GM19324 (cell line): ENCODE data around the gene IFIT5.
"Not testable (repeated sequence)": the region's sequence is repeated elsewhere in the genome, so short reads cannot be mapped to it uniquely, and the experiment has no call there.

Experiments
- ATAC-seq: cut with Tn5 transposase; IDR thresholded peaks from one replicate; pipeline ENCODE4 v1.9.1; 2021; ENCODE audit warnings: mild to moderate bottlenecking, moderate library complexity; ENCODE audit not compliant: unreplicated experiment, low FRiP score

Gene IFIT5

DNA sequence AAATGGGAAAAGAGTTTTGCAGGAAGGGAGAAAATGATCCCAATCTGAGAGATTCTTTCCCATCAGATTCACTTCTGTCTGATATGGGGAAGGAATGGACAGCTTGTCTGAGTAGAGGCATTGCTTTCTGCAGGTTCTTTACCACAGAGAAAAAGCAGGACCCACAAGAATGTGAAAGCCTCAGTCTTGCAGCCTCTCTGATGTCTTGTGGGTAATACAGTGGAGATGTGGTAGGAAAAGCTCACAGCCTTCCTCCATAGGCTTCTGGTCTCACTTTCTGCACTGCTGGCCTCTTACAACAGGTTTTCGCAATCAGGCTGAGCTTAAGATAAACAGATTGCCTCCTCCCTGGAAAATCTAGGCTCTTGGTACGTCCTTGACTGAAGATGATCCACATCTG is 21.4 kb upstream of the IFIT5 start:
- ATAC-seq, result peak; percentile 21

DNA sequence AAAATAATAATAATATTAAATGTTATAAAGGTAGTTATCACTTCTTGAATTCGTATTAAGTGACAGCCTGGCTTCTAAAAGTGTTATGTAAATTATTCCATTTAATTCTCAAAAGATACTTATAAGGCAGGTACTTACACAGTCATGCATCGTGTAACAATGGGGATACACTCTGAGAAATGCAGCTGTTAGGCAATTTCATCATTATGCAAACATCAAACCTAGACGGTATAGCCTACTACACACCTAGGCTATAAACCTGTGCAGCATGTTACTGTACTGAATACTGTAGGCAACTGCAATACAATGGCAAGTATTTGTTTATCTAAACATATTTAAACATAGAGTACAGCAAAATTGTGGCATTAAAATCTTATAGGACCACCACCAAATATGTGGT is 20.5 kb upstream of the IFIT5 start:
- ATAC-seq, result no peak

DNA sequence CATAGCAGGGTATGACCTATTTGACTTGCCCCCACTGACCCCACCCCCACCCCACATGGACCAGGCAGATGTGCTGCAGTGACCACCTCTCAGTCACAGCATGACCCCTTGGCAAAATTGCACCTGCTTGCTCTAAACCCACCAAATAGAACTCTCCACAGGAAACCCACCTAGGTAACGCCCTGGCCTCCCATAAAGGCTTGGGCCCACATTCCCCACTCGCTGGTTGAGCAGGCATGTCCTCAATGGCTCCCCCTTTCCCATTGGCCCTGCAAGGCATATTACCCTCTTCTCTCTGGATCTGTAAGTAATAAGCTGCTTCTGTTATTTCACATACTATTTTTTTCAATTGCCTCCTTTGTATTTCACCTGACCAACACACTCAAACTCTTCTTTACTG is 19.2 kb upstream of the IFIT5 start:
- no peak for ATAC-seq

DNA sequence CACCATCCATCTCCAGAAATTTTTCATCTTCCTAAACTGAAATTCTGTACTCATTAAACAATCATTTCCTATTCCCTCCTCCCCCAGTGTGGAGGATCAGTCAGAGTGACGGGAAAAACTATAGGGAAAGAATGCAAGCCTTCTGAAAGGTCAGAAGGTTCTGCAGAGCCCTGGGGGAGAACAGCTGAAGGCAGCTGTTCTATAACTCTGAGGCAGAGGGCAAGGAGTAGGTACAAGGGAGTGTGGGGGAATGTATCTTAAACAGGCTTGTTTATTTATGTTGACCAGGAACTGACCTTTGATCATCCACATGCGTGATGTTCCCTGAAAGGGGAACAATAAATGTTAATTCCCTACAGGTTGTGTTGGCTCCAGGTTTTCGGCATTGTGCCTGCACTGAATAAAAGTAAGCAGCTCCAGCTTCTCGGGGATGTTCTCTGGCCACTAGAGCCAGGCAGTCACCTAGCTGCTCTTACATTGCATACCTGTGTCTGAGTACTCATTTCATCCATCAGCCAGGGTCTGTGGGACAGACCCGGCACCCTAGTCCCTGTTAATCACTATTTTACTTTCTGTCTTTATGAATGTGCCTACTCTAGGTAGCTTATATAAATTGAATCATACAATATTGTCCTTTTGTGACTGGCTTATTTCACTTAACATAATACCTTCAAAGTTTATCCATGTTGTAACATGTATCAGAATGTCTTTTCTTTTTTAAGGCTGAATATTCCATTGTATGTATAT is 16.2 kb upstream of the IFIT5 start:
- no peak for ATAC-seq

DNA sequence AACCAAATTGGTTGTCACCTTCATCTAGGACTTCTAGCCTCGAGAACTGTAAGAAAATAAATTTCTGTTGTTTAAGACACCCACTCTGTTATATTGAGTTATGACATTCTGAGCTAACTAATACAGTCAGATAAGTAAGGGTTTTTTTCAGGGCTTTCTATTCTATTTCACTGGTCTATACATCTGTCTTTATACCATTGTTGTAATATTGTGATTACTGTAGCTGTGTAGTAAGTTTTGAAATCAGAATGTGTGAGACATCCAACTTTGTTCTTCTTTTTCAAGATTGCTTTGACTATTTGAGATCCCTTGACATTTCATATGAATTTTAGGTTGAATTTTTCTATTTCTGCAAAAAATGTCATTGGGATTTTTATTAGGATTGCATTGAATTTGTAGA is 14.4 kb upstream of the IFIT5 start:
- no peak for ATAC-seq

DNA sequence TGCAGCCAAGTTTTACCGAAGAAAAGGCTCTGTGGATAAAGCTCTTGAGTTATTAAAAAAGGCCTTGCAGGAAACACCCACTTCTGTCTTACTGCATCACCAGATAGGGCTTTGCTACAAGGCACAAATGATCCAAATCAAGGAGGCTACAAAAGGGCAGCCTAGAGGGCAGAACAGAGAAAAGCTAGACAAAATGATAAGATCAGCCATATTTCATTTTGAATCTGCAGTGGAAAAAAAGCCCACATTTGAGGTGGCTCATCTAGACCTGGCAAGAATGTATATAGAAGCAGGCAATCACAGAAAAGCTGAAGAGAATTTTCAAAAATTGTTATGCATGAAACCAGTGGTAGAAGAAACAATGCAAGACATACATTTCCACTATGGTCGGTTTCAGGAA is 11.3 kb upstream of the IFIT5 start:
- ATAC-seq, result no peak

DNA sequence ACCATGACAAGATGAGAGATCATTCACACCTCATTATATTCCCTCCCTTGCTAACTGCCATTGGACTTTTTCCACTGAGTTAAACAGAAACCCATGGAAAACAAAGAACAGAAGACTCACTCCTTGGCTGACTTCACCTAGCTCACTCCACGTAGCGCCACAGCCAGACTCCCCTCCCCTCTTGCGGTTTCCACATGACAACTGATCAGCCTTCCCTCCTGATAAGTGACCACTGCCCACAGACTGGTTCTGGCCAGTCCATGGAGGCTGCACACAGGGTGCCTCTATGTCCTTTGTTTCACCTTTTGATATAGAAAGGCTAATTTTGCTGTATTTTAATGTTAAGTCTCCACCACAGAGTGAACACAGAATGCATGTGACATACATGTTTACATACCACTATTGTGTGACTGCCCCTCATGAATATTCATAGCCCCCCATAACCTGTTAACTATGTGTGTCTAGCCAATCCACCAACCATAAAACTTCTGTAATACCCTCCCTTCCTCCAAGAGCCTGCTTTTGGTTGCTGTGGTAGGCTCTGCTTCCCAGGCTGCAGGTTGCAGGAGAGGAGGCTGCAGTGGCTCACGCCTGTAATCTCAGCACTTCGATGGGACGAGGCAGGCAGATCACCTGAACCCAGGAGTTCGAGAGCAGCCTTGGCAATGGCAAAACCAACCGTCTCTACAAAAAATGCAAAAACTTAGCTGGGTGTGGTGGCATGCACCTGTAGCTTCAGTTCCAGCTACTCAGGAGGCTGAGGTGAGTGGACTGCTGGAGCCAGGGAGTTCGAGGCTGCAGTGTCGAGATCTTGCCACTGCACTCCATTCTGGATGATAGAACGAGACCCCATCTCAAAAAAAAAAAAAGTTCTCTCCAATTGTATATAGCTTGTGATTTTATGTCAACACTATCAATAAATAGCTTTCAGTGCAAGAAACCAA is 10.0 kb upstream of the IFIT5 start:
- ATAC-seq, result no peak

DNA sequence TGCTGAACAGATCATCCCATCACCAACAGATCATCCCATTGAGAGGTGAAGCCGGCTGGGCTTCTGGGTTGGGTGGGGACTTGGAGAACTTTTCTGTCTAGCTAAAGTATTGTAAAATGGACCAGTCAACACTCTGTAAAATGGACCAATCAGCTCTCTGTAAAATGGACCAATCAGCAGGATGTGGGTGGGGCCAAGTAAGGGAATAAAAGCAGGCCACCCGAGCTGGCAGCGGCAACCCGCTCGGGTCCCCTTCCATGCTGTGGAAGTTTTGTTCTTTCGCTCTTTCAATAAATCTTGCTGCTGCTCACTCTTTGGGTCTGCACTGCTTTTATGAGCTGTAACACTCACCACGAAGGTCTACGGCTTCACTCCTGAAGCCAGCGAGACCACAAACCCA is 8.2 kb upstream of the IFIT5 start:
- ATAC-seq, result not testable (repeated sequence)

DNA sequence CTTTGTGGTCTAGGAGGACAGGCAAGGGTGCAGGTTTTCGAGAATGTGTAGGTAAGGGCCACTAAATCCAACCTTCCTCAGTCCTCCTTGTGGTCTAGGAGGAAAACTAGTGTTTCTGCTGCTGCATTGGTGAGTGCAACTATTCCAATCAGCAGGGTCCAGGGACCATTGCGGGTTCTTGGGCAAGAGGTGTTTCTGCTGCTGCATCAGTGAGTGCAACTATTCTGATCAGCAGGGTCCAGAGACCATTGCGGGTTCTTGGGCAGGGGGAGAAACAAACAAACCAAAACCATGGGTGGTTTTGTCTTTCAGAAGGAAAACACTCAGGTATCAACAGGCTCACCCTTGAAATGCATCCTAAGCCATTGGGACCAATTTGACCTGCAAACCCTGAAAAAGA is 6.6 kb upstream of the IFIT5 start:
- ATAC-seq, result not testable (repeated sequence)

DNA sequence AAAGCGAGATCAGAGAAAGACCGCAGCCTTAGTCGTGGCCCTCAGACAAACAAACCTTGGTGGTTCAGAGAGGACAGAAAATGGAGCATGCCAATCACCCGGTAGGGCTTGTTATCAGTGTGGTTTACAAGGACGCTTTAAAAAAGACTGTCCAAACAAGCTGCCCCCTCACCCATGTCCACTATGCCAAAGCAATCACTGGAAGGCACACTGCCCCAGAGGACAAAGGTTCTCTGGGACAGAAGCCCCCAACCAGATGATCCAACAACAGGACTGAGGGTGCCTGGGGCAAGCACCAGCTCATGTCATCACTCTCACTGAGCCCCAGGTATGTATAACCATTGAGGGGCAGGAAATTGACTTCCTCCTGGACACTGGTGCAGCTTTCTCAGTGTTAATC is 5.1 kb upstream of the IFIT5 start:
- not testable (repeated sequence) for ATAC-seq

DNA sequence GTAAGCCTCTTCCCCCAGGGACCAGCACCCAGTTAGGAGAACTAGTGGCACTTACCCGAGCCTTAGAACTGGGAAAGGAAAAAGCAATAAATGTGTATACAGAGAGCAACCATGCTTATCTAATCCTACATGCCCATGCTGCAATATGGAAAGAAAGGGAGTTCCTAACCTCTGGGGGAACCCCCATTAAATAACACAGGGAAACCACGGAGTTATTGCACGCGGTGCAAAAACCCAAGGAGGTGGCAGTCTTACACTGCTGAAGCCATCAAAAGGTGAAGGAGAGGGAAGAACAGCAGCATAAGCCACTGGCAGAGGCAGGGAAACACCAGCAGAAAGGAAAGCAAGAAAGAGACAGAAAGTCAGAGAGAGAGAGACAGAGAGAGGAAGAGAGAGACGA is 3.8 kb upstream of the IFIT5 start:
- ATAC-seq, result not testable (repeated sequence)

DNA sequence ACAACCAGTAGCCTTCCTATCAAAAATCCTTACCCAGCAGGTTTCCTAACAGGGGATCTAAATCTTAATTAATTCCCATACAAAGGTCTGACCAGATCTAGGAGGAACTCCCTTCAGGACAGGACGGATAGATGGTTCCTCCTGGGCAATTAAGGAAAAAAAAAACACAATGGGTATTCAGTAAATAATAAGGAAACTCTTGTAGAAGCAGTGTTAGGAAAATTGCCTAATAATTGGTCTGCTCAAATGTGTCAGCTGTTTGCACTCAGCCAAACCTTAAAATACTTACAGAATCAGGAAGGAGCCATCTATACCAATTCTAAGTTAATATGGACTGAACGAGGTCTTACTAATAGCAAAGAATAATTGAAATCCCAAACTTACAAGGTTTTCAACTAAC is 3.2 kb upstream of the IFIT5 start:
- not testable (repeated sequence) for ATAC-seq

DNA sequence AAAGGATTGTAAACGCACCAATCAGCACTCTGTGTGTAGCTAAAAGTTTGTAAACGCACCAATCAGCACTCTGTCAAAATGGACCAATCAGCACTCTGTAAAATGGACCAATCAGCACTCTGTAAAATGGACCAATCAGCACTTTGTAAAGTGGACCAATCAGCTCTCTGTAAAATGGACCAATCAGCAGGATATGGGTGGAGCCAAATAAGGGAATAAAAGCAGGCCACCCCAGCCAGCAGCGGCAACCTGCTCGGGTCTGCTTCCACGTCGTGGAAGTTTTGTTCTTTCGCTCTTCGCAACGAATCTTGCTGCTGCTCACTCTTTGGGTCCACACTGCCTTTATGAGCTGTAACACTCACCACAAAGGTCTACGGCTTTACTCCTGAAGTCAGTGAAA is 2.1 kb upstream of the IFIT5 start:
- not testable (repeated sequence) for ATAC-seq

DNA sequence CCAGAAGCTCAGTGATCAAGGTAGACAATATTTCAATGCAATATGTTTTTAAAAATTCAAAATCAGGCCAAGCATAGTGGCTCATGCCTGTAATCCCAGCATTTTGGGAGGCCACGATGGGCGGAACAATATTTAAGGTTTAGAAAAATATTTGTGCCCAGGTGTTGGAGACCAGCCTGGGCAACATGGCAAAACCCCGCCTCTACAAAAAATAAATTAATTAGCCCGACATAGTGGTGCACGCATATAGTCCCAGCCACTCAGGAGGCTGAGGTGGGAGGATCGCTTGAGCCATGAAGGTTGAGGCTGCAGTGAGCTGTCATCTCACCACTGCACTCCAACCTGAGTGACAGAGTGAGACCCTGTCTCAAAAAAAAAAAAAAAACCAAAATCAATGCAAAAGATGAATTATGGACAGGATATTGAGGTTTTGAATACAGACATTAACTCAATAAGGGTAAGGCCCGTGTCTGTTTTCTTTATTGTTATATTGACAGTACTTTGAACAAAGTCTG is 913 bp upstream of the IFIT5 start:
- no peak for ATAC-seq

DNA sequence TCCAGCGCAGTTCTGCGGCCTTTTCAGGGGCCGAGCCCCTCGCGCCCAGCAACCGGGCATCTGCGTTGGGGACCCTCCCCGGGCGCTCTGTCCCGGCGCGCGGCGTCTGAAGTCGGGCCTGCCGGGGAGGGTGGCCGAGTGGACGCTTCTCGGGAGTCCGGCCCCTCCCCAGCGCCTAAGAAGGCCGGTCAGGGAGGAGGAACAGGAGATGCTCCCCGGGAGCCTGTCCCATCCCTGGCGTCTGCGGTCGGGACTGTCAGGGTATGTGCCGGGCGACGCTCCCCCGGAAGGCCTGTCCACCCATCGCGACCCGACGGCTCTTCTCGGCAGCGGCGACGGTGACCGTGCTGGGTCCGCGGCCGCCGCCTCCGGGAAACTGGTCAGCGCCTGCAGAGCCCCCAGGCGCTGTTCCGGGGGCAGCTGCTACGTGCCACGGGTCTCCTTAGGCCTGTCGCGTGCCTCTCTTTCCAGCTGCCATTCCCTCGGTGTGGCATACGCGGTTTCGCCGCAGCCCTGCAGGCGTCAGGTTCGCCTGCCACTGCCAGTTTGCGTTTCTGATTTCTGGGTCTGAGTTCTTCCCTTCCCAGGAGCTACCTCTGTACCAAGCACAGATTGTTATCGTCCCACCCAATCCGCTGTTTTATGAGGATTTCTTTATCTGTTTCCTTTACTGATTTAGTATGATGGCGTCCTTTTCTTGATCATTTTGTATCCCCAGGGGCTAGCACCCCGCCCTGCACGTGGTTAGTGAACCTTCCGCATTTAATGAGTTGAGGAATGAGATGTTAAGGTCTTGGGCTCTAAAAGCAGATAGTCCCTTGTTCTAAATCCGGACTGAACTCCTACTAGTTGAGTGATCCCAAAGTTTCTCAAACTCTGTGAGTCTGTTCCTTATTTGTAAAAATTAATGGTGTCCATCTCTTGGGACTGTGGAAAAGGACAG is 782 bp downstream of the IFIT5 start:
- ATAC-seq, result peak; percentile 46

DNA sequence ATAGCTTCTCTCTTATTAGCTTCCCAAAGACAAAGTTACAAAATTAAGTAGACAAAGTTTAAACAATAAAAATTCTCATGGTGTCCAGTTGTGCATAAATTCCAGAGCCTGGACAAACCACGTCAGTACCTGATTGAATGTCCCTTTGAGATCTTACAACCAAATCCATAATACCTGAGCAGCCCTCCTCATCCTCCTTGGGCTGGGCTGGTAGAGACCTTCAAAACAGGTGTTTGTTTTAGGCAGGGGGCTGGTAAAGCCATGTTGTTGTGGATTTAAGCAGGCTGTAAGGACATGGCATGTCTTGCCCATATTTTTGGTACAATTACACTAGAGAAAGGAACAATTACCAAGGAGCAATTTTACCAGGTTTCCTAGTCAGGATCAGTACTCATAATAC is 2.1 kb downstream of the IFIT5 start:
- ATAC-seq, result no peak

DNA sequence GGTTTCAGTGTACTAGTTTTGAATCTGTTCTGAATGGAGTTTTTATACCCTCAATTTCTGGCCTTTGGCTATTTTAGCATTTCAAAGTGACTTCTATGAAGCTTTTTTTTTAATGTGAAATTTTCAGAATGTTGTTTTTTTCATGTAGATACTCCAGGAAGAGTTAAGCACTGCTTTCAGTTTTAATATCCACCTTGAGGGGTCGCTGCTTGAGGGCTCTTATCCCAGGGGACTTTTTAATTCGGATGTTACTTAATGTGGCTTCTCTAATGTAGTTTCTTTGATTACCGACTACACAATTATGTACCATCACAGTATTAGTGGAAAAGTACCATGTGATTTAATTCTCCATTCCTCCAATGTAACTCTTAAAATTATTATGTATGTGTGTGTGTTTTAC is 5.2 kb downstream of the IFIT5 start:
- ATAC-seq, result no peak

DNA sequence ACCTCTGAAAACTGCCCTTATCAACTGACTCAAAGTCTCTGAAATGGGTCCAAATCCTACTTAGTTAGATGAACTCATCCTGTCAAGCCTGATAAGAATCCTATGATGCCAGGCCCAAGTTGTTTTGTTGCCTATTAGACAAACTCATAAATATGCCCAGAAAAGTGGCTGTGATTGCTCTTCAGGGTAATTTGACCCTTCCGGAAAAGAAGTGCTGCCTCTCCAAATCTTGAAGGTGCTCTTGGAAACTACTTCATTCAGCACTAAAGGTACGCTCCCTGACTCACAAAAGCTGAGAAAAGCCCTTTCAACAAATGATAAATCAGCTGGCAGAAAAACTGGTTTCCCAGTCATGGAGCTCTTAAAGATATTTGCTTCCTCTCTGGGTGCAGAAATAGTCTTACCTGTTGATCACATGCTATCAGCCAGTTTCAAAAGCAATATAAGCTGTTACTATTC is 6.7 kb downstream of the IFIT5 start:
- no peak for ATAC-seq

DNA sequence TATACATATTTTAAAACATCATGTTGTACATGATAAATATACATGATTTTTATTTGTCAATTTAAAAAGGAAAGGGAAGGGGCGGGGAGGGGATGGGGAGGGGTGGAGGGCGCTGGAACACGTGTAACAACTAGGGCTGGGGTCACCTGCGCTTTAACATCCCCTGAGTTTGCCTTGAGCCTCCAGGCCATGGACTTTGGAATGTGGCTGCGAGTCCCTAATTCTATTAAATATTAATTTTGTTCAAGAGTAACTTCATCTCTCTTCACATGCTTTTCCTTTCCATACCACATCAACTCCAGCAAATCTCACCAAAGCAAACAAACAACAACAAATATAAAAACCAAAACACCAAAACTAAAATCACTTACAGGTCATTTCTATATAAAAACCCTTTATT is 10.6 kb downstream of the IFIT5 start:
- ATAC-seq, result no peak

DNA sequence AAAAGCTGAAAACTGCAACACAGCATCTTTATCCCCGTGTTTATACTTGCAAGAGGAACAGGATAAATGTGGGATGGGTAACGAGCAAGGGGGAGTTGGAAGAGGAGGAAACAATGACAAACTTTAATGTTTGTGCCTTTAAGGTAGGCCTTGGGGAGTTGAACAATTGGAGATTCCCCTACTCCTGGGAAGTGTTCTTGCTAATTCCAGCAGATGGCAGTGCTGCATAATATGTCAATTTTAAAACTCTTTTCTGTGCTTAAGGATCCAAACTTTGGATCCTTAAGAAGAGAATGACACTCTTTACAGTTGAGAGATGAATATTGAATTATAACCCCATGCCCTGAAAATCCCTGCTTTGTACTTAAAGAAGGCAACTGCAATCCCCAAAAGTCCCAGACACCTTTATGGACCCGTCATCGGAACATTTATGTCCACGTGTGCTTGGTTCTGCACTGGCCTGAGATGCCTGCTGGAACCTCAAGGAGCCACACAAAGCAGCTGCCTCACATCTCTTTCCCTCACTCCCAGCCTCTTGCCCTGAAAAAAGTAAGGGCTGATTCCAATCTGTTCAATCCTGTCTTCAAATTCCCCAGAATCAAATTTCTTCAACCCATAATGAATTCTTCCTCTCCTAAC is 12.0 kb downstream of the IFIT5 start:
- no peak for ATAC-seq
